ENCODE data around the gene AKR1C2. TPM values are rescaled to one million over a fixed set of nuclear protein-coding genes. Genes with fewer than 3 reads are reported as not detected.
A peak's percentile ranks its signal among the peaks of the same experiment; 100 is the strongest.
"Not testable (repeated sequence)": the region's sequence is repeated elsewhere in the genome, so short reads cannot be mapped to it uniquely, and the experiment has no call there.

The AKR1C2 gene
- total and polyA plus RNA-seq, 11 donors: 9.3 to 33.7 (median 14.5) TPM

DNA sequence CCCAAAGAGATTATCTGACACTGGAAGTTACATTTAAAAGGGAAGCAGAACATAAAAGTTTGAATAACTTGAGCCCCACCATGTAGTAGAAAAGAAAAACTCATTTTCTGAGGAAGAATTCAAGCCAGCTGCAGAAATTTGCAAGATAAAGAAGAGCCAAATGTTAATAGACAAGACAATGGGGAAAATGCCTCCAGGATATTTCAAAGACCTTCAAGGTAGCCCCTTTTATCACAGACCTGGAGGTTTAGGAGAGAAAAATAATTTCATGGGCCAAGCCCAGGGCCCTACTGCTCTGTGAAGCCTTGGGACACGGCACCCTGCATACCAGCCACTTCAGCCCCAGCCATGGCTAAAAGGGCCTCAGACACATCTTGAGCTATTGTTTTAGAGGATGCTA lies 58.8 kb downstream of the AKR1C2 start:
- Histone ChIP-seq H3K27ac (peak overlapping the region in 1 of 12 donors; percentile 19), H3K4me3 (no peak overlapping the region), H3K27me3 (no peaks in the 10 kb centered on the region), H3K36me3 (no peaks in the 10 kb centered on the region), H3K9me3 (no peaks in the 10 kb centered on the region), H3K4me1 (peaks cover 0 to 44% (median 17%) of the 10 kb centered on the region in 12 donors)
- DNase-seq: no peak
- WGBS, 4 donors: 92 to 96% (median 96%) methylated on average over 1 of the region's 1 CpG
- intact Hi-C loops (cut with DNase I): loop anchor here in 2 of 10 donors (10.0 kb wide), 1 partner anchor 90 kb away; no protein-coding TSS in a partner anchor
- ATAC-seq: no peak
- TF ChIP-seq POLR2A (IDR thresholded peaks at IDR 0.05): no peak
- TF ChIP-seq, protein P1, sequence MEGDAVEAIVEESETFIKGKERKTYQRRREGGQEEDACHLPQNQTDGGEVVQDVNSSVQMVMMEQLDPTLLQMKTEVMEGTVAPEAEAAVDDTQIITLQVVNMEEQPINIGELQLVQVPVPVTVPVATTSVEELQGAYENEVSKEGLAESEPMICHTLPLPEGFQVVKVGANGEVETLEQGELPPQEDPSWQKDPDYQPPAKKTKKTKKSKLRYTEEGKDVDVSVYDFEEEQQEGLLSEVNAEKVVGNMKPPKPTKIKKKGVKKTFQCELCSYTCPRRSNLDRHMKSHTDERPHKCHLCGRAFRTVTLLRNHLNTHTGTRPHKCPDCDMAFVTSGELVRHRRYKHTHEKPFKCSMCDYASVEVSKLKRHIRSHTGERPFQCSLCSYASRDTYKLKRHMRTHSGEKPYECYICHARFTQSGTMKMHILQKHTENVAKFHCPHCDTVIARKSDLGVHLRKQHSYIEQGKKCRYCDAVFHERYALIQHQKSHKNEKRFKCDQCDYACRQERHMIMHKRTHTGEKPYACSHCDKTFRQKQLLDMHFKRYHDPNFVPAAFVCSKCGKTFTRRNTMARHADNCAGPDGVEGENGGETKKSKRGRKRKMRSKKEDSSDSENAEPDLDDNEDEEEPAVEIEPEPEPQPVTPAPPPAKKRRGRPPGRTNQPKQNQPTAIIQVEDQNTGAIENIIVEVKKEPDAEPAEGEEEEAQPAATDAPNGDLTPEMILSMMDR (IDR thresholded peaks at IDR 0.05): no peak

DNA sequence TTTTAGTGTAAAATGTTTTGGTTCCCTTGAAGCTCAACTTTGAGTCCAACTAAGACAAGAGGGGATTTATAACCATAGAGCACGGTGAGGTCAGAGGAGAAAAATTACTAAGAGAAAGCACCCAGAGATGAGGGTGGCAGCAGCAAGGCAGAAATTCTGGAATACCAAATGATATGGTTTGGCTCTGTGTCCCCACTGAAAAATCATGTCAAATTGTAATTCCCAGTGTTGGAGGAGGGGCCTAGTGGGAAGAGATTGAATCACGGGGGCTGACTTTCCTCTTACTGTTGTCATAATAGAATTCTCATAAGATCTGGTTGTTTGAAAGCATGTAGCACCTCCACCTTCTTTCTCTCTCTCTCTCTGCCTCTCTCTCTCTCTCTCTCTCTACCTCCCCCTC lies 59.8 kb downstream of the AKR1C2 start:
- no peaks in the 10 kb centered on the region for H3K27me3 ChIP-seq
- no peak for ATAC-seq
- H3K4me3 ChIP-seq: no peak overlapping the region
- H3K36me3 ChIP-seq: no peaks in the 10 kb centered on the region
- intact Hi-C loops (cut with DNase I): loop anchor here in 2 of 10 donors (10.0 kb wide), 1 partner anchor 89 kb away; no protein-coding TSS in a partner anchor
- DNase-seq: no peak
- H3K9me3 ChIP-seq: no peaks in the 10 kb centered on the region
- TF ChIP-seq, protein P1 (IDR thresholded peaks at IDR 0.05): no peak
- TF ChIP-seq POLR2A (IDR thresholded peaks at IDR 0.05): no peak
- WGBS, 4 donors: 60 to 86% (median 81%) methylated on average over 2 of the region's 2 CpGs
- H3K27ac ChIP-seq: peak overlapping the region in 6 of 12 donors; percentile 49 to 79 (median 67)
- H3K4me1 ChIP-seq: peaks cover 0 to 44% (median 17%) of the 10 kb centered on the region in 12 donors

DNA sequence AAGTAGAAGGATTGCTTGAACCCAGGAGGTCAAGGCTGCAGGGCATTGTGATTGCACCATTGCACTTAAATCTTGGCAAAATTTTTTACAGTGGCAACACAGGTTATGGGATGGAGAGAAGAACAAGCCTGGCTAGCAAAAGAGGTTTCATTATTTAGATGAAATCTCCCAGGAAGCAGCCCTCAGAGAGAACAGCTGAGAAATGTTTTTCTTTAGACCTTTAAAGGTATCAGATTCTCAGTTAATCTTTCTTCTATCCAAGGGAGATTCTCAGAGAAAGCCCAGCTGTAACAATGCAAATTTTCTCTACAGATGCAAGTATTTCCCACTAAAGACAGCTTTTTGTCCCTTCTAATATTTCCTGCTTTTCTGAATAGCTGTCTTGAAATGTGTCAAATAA lies 60.2 kb downstream of the AKR1C2 start:
- H3K9me3 ChIP-seq, H3K4me3 ChIP-seq, H3K36me3 ChIP-seq, ATAC-seq, H3K27me3 ChIP-seq, DNase-seq: not testable (repeated sequence)
- intact Hi-C loops (cut with DNase I): loop anchor here in 2 of 10 donors (10.0 kb wide), 1 partner anchor 89 kb away; no protein-coding TSS in a partner anchor
- Histone ChIP-seq H3K4me1 (peaks cover 0 to 40% (median 16%) of the 10 kb centered on the region in 12 donors), H3K27ac (peak overlapping the region in 6 of 12 donors; percentile 49 to 79 (median 67))

DNA sequence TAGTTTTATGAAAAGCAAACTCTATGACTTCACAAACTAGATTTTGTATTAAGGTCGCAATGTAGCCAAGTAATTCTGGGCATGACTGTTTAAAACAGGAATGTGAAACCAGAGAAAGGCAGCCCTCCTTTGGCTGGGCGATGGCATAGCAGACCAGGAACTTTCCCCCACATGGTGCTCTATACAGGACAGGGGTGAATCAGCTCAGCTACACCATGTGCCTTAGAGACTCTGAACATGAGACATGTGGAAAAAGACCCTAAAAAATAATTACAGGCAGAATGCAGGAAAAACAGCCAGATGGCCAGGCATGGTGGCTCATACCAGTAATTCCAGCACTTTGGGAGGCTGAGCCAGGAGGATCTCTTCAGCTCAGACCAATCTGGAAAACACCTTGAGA lies 60.7 kb downstream of the AKR1C2 start:
- TF ChIP-seq, protein P1 (IDR thresholded peaks at IDR 0.05): peak in 4 of 12 donors; percentile 8 to 30 (median 18)
- intact Hi-C loops (cut with DNase I): loop anchor here in 2 of 10 donors (10.0 kb wide), 1 partner anchor 88 kb away; no protein-coding TSS in a partner anchor
- H3K27ac ChIP-seq: peak overlapping the region in 9 of 12 donors; percentile 3 to 79 (median 59)
- DNase-seq (peak in 1 of 5 donors; percentile 35), ATAC-seq (peak; percentile 60 to 78 (median 75))
- not testable (repeated sequence) for H3K27me3 ChIP-seq, H3K36me3 ChIP-seq, H3K4me3 ChIP-seq, H3K9me3 ChIP-seq
- H3K4me1 ChIP-seq: peaks cover 0 to 38% (median 15%) of the 10 kb centered on the region in 12 donors
- 50 to 77% (median 65%) methylated on average over 2 of the region's 2 CpGs for WGBS, 4 donors

Measured in heart left ventricle (tissue), 16 donors.